Measurements from ENCODE around the gene GALNT1.

GRCh38 chr18:35547008-35547605 is 34.4 kb upstream of the GALNT1 start:
- TF ChIP-seq SPI1 (IDR thresholded peaks at IDR 0.05; ENCODE audit: borderline replicate concordance, insufficient read depth, low read depth, low read length) (no peak), ZNF207 (IDR thresholded peaks at IDR 0.05; ENCODE audit: borderline replicate concordance) (no peak)
- TF ChIP-seq, protein P1, sequence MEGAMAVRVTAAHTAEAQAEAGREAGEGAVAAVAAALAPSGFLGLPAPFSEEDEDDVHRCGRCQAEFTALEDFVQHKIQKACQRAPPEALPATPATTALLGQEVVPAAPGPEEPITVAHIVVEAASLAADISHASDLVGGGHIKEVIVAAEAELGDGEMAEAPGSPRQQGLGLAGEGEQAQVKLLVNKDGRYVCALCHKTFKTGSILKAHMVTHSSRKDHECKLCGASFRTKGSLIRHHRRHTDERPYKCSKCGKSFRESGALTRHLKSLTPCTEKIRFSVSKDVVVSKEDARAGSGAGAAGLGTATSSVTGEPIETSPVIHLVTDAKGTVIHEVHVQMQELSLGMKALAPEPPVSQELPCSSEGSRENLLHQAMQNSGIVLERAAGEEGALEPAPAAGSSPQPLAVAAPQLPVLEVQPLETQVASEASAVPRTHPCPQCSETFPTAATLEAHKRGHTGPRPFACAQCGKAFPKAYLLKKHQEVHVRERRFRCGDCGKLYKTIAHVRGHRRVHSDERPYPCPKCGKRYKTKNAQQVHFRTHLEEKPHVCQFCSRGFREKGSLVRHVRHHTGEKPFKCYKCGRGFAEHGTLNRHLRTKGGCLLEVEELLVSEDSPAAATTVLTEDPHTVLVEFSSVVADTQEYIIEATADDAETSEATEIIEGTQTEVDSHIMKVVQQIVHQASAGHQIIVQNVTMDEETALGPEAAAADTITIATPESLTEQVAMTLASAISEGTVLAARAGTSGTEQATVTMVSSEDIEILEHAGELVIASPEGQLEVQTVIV (IDR thresholded peaks at IDR 0.05; ENCODE audit: borderline replicate concordance, partially characterized antibody), result no peak
